Measurements from ENCODE around the gene GPRC5C. TPM values are rescaled to one million over a fixed set of nuclear protein-coding genes. Genes with fewer than 3 reads are reported as not detected.

The GPRC5C gene
- total RNA-seq, 1 donor from 2014 or later: 58.2 TPM

GRCh38 chr17:74437702-74438101, 5.8 kb downstream of the GPRC5C start:
- intact Hi-C loops (cut with DNase I): no loop called here
- H3K4me1 ChIP-seq: peaks cover 28% of the 10 kb centered on the region
- TF ChIP-seq, protein P1, sequence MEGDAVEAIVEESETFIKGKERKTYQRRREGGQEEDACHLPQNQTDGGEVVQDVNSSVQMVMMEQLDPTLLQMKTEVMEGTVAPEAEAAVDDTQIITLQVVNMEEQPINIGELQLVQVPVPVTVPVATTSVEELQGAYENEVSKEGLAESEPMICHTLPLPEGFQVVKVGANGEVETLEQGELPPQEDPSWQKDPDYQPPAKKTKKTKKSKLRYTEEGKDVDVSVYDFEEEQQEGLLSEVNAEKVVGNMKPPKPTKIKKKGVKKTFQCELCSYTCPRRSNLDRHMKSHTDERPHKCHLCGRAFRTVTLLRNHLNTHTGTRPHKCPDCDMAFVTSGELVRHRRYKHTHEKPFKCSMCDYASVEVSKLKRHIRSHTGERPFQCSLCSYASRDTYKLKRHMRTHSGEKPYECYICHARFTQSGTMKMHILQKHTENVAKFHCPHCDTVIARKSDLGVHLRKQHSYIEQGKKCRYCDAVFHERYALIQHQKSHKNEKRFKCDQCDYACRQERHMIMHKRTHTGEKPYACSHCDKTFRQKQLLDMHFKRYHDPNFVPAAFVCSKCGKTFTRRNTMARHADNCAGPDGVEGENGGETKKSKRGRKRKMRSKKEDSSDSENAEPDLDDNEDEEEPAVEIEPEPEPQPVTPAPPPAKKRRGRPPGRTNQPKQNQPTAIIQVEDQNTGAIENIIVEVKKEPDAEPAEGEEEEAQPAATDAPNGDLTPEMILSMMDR (IDR thresholded peaks at IDR 0.05): peak; percentile 73
- H3K36me3 ChIP-seq: peaks cover 13% of the 10 kb centered on the region
- no peak overlapping the region for H3K27ac ChIP-seq
- peaks cover 7% of the 10 kb centered on the region for H3K27me3 ChIP-seq (ENCODE audit: low read depth)
- no peak for DNase-seq
- H3K9me3 ChIP-seq: peaks cover 11% of the 10 kb centered on the region
- ATAC-seq: no peak
- no peak overlapping the region for H3K4me3 ChIP-seq

- peaks cover 11% of the 10 kb centered on the region for H3K9me3 ChIP-seq
- H3K27ac ChIP-seq: no peak overlapping the region
- H3K27me3 ChIP-seq (ENCODE audit: low read depth): no peaks in the 10 kb centered on the region
- H3K4me3 ChIP-seq: no peak overlapping the region
- intact Hi-C loops (cut with DNase I): no loop called here
- H3K36me3 ChIP-seq: peaks cover 13% of the 10 kb centered on the region
- ATAC-seq (no peak), DNase-seq (no peak)
- TF ChIP-seq, protein P1 (IDR thresholded peaks at IDR 0.05): no peak
- peaks cover 43% of the 10 kb centered on the region for H3K4me1 ChIP-seq
Observed at GRCh38 chr17:74439691-74440567, 8.0 kb downstream of the GPRC5C start.

- peaks cover 13% of the 10 kb centered on the region for H3K36me3 ChIP-seq
- ATAC-seq (no peak), DNase-seq (no peak)
- H3K9me3 ChIP-seq: peaks cover 11% of the 10 kb centered on the region
- peaks cover 48% of the 10 kb centered on the region for H3K4me1 ChIP-seq
- TF ChIP-seq, protein P1 (IDR thresholded peaks at IDR 0.05): no peak
- H3K4me3 ChIP-seq: no peak overlapping the region
- H3K27ac ChIP-seq: no peak overlapping the region
- no peaks in the 10 kb centered on the region for H3K27me3 ChIP-seq (ENCODE audit: low read depth)
- intact Hi-C loops (cut with DNase I): no loop called here
Observed at GRCh38 chr17:74441537-74441936, 9.6 kb downstream of the GPRC5C start.

GRCh38 chr17:74442291-74442669, 10.4 kb downstream of the GPRC5C start:
- H3K4me1 ChIP-seq: peaks cover 54% of the 10 kb centered on the region
- H3K27ac ChIP-seq: peak overlapping the region; percentile 89
- H3K9me3 ChIP-seq: peaks cover 11% of the 10 kb centered on the region
- H3K36me3 ChIP-seq: peaks cover 13% of the 10 kb centered on the region
- no peak for DNase-seq
- ATAC-seq: no peak
- H3K4me3 ChIP-seq: peak overlapping the region; percentile 40
- intact Hi-C loops (cut with DNase I): no loop called here
- TF ChIP-seq, protein P1 (IDR thresholded peaks at IDR 0.05): no peak
- H3K27me3 ChIP-seq (ENCODE audit: low read depth): no peaks in the 10 kb centered on the region

DNA sequence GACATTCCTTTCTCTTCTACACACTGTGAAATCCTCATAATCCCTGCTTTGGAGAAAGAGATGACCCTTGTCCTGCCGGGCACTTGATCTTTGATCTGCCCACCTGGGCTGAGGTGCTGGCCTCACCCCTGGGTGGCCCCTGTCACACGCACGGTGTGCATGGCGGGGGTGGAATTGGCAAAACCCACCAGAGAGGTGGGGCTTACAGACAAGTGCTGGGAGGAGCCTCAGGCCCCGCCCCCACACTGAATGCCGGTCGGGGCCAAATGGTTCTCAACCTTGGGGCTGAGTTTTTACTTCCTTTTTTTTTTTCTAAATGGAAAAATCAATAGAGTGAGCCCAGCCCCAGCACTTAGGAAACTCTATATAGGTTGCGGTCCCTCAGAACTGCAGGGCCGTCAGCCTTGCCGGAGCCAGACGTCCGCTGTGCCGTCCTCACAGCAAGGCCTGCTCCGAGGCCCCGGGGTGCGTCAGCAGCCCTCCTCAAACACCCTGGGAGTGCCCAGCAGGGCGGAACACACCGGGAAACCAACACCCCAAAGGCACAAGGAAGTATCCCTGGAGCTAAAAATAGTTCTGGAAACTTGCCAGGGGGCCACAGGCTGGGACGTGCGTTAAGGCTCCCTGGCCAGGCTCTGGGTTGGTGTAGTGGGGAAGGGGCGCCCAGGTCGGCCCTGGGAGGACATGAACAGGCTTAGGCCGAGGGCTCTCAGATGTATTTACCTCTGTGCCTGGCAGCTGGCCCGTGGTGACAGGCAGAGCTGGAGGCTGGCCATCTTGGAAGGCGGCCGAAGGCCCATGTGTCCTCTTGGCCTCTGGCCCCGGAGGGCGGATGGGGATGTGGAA, 11.0 kb downstream of the GPRC5C start:
- Histone ChIP-seq H3K9me3 (peaks cover 5% of the 10 kb centered on the region), H3K36me3 (peaks cover 13% of the 10 kb centered on the region), H3K27me3 (ENCODE audit: low read depth) (no peaks in the 10 kb centered on the region), H3K4me1 (peaks cover 54% of the 10 kb centered on the region), H3K27ac (peak overlapping the region; percentile 89), H3K4me3 (peak overlapping the region; percentile 40)
- peak; percentile 93 to 94 for ATAC-seq
- intact Hi-C loops (cut with DNase I): no loop called here
- DNase-seq: peak; percentile 91
- TF ChIP-seq, protein P1 (IDR thresholded peaks at IDR 0.05): no peak
